Adrenal gland (tissue), 12 donors: ENCODE results near the gene CIAPIN1. TPM values are rescaled to one million over a fixed set of nuclear protein-coding genes. Genes with fewer than 3 reads are reported as not detected.
A peak's percentile ranks its signal among the peaks of the same experiment; 100 is the strongest.

ENCODE experiments used
- DNase-seq, 7 donors: peaks; one replicate each; pipeline ENCODE4 v3.0.0-alpha.2; 2019 to 2020
- H3K27ac ChIP-seq, 5 donors: fragments of 200-600 bp; sonication (generic) in 4 of 5; 1 replicate in 3 of 5; 2 replicates in 2 of 5; pipeline versions ENCODE4 v1.5.1 to v1.8.0; 2016 to 2020; ENCODE audit warnings: mild to moderate bottlenecking in 1 of 5
- H3K27me3 ChIP-seq: fragments of 200-600 bp; 2 replicates; pipeline ENCODE4 v1.8.0; 2021
- H3K36me3 ChIP-seq, 2 donors: fragments of 200-600 bp; replicated peaks in 1 of 2; 1 replicate in 1 of 2; 2 replicates in 1 of 2; pipeline versions ENCODE4 v1.5.1 to v1.8.0; 2018 to 2022
- H3K4me1 ChIP-seq, 2 donors: fragments of 200-600 bp; replicated peaks in 1 of 2; 1 replicate in 1 of 2; 2 replicates in 1 of 2; pipeline versions ENCODE4 v1.5.1 to v1.8.0; 2018 to 2021
- H3K4me3 ChIP-seq, 4 donors: fragments of 200-600 bp; sonication (generic) in 3 of 4; one replicate each; pipeline ENCODE4 v1.5.1; 2016 to 2018
- H3K9me3 ChIP-seq, 3 donors: fragments of 200-600 bp; sonication (generic) in 1 of 3; replicated peaks in 1 of 3; 1 replicate in 2 of 3; 2 replicates in 1 of 3; pipeline versions ENCODE4 v1.5.1 to v1.8.0; 2016 to 2021
- CTCF ChIP-seq, 6 experiments: fragments of 450-650 bp in 4 of 6; fragments of 200-600 bp in 2 of 6; sonication (generic) in 1 of 6; IDR thresholded peaks; 1 replicate in 5 of 6; 2 replicates in 1 of 6; pipeline versions ENCODE4 v1.5.1 to v1.8.0; 2016 to 2021; ENCODE audit warnings: antibody characterized with exemption in 6 of 6, mild to moderate bottlenecking in 2 of 6, moderate library complexity in 1 of 6
- POLR2A ChIP-seq, 2 donors: fragments of 450-650 bp; IDR thresholded peaks; one replicate each; pipeline ENCODE4 v1.6.1; 2017; ENCODE audit warnings: antibody characterized with exemption in 2 of 2, mild to moderate bottlenecking in 2 of 2, moderate library complexity in 1 of 2
- WGBS, 4 donors: extraction: QIAGEN DNeasy Blood & Tissue Kit in 2 of 4; methylation state at CpG; one replicate each; pipeline versions ENCODE4 v1.1.5 to v1.1.7; 2013 to 2017; 5-methylcytosine and 5-hydroxymethylcytosine counted together
- intact Hi-C, 2 donors: fragments of 100-400 bp; cut with DNase I; formaldehyde crosslinking; loops; one replicate each; pipeline versions ENCODE4 v1.14.1 to v1.15.0; 2022 to 2023
- polyA plus RNA-seq, 3 donors: library from polyadenylated mRNA; stranded (reverse); fragments of 200-250 nt in 2 of 3; fragments of 350-450 nt in 1 of 3; fragmentation: Illumina TruSeq in 1 of 3; extraction: RNeasy Lipid Tissue Mini Kit (QIAGEN cat#74804) in 1 of 3; gene quantifications; one replicate each; pipeline ENCODE4 v1.2.3, GENCODE V29; 2013 to 2014
- total RNA-seq, 9 donors: library from RNA; depleted of rRNA in 4 of 9; stranded (reverse); fragments of >200 nt in 4 of 9; fragments of 120-200 nt in 1 of 9; fragmentation: NEBNext Ultra II Directional in 1 of 9; extraction: Animal tissue kit (Norgen Biotek cat#: 25700) in 1 of 9; gene quantifications; one replicate each; pipeline versions ENCODE4 v1.1.0 to v1.2.4, GENCODE V29; 2013 to 2023
- donor health status: healthy with polysubstance abuse.
- donor health status: Bipolar disorder and iron deficiency.
- donor health status: DM: yes; HTN: yes; CAD: no.
- donor health status: DM: no; HTN: no; CAD: no.
- donor health status: DM: no; HTN: no; CAD: no.
- donor health status: DM: yes; HTN: yes; CAD: no.

The CIAPIN1 gene
- total and polyA plus RNA-seq, 12 donors, result 15.8 to 155 (median 50.7) TPM

- intact Hi-C loops, result loop anchor here in 1 of 2 donors (5.0 kb wide), 1 partner anchor 39 kb away; no protein-coding TSS in a partner anchor
- Histone ChIP-seq H3K27me3 (no peaks in the 10 kb centered on the region), H3K4me3 (peak overlapping the region in 1 of 4 donors; percentile 48), H3K9me3 (no peaks in the 10 kb centered on the region), H3K4me1 (peaks cover 0 to 27% of the 10 kb centered on the region in 2 donors), H3K36me3 (peaks cover 0 to 11% of the 10 kb centered on the region in 2 donors), H3K27ac (peak overlapping the region in 2 of 5 donors; percentile 60 to 85)
- whole genome bisulfite sequencing, 4 donors, result 59 to 68% (median 60%) methylated on average over 13 to 15 of the region's 15 CpGs
- no peak for DNase-seq
- no peak for TF ChIP-seq POLR2A (IDR thresholded peaks at IDR 0.05)
- no peak for TF ChIP-seq CTCF (IDR thresholded peaks at IDR 0.05)
Measured at GRCh38 chr16:57478396-57479204, 31.4 kb upstream of the CIAPIN1 start.

GRCh38 chr16:57477531-57478202 lies 30.5 kb upstream of the CIAPIN1 start:
- H3K4me1 ChIP-seq, result peaks cover 0 to 22% of the 10 kb centered on the region in 2 donors
- H3K27ac ChIP-seq, result no peak overlapping the region
- intact Hi-C loops, result loop anchor here in 1 of 2 donors (5.0 kb wide), 1 partner anchor 40 kb away; no protein-coding TSS in a partner anchor
- no peaks in the 10 kb centered on the region for H3K27me3 ChIP-seq
- H3K4me3 ChIP-seq, result no peak overlapping the region
- peaks cover 0 to 20% of the 10 kb centered on the region in 2 donors for H3K36me3 ChIP-seq
- TF ChIP-seq POLR2A (IDR thresholded peaks at IDR 0.05) (no peak), CTCF (IDR thresholded peaks at IDR 0.05) (no peak)
- H3K9me3 ChIP-seq, result no peaks in the 10 kb centered on the region
- WGBS, 4 donors, result 73 to 83% (median 78%) methylated on average over 3 to 9 of the region's 9 CpGs
- no peak for DNase-seq

- Histone ChIP-seq H3K27ac (no peak overlapping the region), H3K36me3 (peaks cover 0 to 29% of the 10 kb centered on the region in 2 donors), H3K4me3 (no peak overlapping the region), H3K4me1 (peaks cover 0 to 29% of the 10 kb centered on the region in 2 donors), H3K27me3 (no peaks in the 10 kb centered on the region), H3K9me3 (no peaks in the 10 kb centered on the region)
- 82 to 91% (median 89%) methylated on average over 5 to 6 of the region's 6 CpGs for WGBS, 4 donors
- intact Hi-C loops, result loop anchor here in 1 of 2 donors (5.0 kb wide), 1 partner anchor 41 kb away; no protein-coding TSS in a partner anchor
- TF ChIP-seq POLR2A (IDR thresholded peaks at IDR 0.05), result no peak
- TF ChIP-seq CTCF (IDR thresholded peaks at IDR 0.05), result no peak
- peak in 1 of 7 donors; percentile 48 for DNase-seq
Measured at GRCh38 chr16:57476546-57477410, 29.6 kb upstream of the CIAPIN1 start.
